PC-3 (cell line): ENCODE data around the gene LYZL1.

ENCODE experiments used
- EZH2 ChIP-seq: fragments of 300-600 bp; sonication (generic); IDR thresholded peaks from one replicate; pipeline ENCODE4 v1.6.1; 2017; ENCODE audit warnings: antibody characterized with exemption, mild to moderate bottlenecking, low read length; ENCODE audit not compliant: unreplicated experiment
- EZH2phosphoT487 ChIP-seq: fragments of 300-600 bp; sonication (generic); IDR thresholded peaks from 2 replicates; pipeline ENCODE4 v1.6.1; 2018; ENCODE audit warnings: mild to moderate bottlenecking, antibody characterized with exemption, low read length, borderline replicate concordance
- TF ChIP-seq, protein P1 (sequence below): fragments of 300-600 bp; sonication (generic); conservative IDR thresholded peaks from 2 replicates; pipeline ENCODE4 v1.5.1; 2017; ENCODE audit warnings: antibody characterized with exemption, low read depth, mild to moderate bottlenecking, low read length

DNA sequence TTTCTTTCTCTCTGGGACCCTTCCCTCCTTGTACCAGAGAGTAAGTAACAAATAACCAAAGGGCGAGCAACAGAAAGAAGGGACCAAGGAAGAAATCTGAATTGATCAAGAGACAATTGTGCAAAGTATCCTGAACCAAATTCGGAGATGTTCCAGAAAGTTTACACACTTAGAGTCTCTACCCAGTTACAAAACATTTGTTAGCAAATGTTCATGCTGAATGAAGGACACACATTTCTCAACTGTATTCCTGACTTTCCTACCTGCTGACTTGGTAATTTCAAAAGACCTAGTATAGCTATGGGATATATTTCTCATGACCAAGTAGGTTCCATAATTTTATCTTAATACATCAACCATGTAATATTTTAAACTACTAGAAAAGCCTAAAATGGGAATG lies 37.4 kb downstream of the LYZL1 start:
- TF ChIP-seq, protein P1, sequence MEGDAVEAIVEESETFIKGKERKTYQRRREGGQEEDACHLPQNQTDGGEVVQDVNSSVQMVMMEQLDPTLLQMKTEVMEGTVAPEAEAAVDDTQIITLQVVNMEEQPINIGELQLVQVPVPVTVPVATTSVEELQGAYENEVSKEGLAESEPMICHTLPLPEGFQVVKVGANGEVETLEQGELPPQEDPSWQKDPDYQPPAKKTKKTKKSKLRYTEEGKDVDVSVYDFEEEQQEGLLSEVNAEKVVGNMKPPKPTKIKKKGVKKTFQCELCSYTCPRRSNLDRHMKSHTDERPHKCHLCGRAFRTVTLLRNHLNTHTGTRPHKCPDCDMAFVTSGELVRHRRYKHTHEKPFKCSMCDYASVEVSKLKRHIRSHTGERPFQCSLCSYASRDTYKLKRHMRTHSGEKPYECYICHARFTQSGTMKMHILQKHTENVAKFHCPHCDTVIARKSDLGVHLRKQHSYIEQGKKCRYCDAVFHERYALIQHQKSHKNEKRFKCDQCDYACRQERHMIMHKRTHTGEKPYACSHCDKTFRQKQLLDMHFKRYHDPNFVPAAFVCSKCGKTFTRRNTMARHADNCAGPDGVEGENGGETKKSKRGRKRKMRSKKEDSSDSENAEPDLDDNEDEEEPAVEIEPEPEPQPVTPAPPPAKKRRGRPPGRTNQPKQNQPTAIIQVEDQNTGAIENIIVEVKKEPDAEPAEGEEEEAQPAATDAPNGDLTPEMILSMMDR = no peak
- TF ChIP-seq EZH2phosphoT487 (no peak), EZH2 (no peak)
